NCI-H1105 treated with DMSO at 0.1 percent for 48 hours (cell line): Measurements from ENCODE around the gene ST8SIA6.
"Not testable (repeated sequence)": the region's sequence is repeated elsewhere in the genome, so short reads cannot be mapped to it uniquely, and the experiment has no call there.

Experiments used
- DNase-seq: peaks from one replicate; lab custom pipeline; 2025; lab: John Stamatoyannopoulos, UW

Gene ST8SIA6

GRCh38 chr10:17427201-17427600, 27.2 kb downstream of the ST8SIA6 start:
- no peak for DNase-seq

- no peak for DNase-seq
These were observed 28.1 kb downstream of the ST8SIA6 start for GRCh38 chr10:17426263-17426750.

- DNase-seq: no peak
These were observed 28.7 kb downstream of the ST8SIA6 start for GRCh38 chr10:17425584-17426262.

- no peak for DNase-seq
These were observed 30.7 kb downstream of the ST8SIA6 start for GRCh38 chr10:17423632-17424186.

GRCh38 chr10:17422931-17423330, 31.5 kb downstream of the ST8SIA6 start:
- DNase-seq: no peak

- no peak for DNase-seq
These were observed 36.1 kb downstream of the ST8SIA6 start for GRCh38 chr10:17418249-17418648.

GRCh38 chr10:17416442-17417211, 37.8 kb downstream of the ST8SIA6 start:
- no peak for DNase-seq

- DNase-seq: no peak
These were observed 39.2 kb downstream of the ST8SIA6 start for GRCh38 chr10:17415046-17415658.

GRCh38 chr10:17414484-17414883, 39.9 kb downstream of the ST8SIA6 start:
- no peak for DNase-seq

- no peak for DNase-seq
These were observed 40.5 kb downstream of the ST8SIA6 start for GRCh38 chr10:17413876-17414275.

- DNase-seq: no peak
These were observed 42.1 kb downstream of the ST8SIA6 start for GRCh38 chr10:17412323-17412722.

- DNase-seq: no peak
These were observed 43.5 kb downstream of the ST8SIA6 start for GRCh38 chr10:17410907-17411306.

- DNase-seq: no peak
These were observed 45.1 kb downstream of the ST8SIA6 start for GRCh38 chr10:17409170-17409733.

GRCh38 chr10:17407047-17407446, 47.3 kb downstream of the ST8SIA6 start:
- DNase-seq: no peak

- no peak for DNase-seq
These were observed 48.2 kb downstream of the ST8SIA6 start for GRCh38 chr10:17406036-17406834.

- no peak for DNase-seq
These were observed 51.2 kb downstream of the ST8SIA6 start for GRCh38 chr10:17403161-17403560.

- not testable (repeated sequence) for DNase-seq
These were observed 52.4 kb downstream of the ST8SIA6 start for GRCh38 chr10:17402040-17402439.

GRCh38 chr10:17396004-17396403, 58.4 kb downstream of the ST8SIA6 start:
- no peak for DNase-seq

GRCh38 chr10:17394854-17395253, 59.5 kb downstream of the ST8SIA6 start:
- DNase-seq: no peak

GRCh38 chr10:17387861-17388503, 66.4 kb downstream of the ST8SIA6 start:
- DNase-seq: peak; percentile 54

- no peak for DNase-seq
These were observed 67.7 kb downstream of the ST8SIA6 start for GRCh38 chr10:17386616-17387075.
